ENCODE results near the gene RNASEH2A.

The RNASEH2A gene

GRCh38 chr19:12806242-12807081 lies at the start of gene RNASEH2A:
RNASEH2A (plus strand) TSS chr19:12806584; CDS start chr19:12806674, 90 bp downstream.
- peak; percentile 90 to 93 for DNase-seq

- DNase-seq: peak; percentile 29 to 48
Measured at GRCh38 chr19:12757544-12758274, 48.7 kb upstream of the RNASEH2A start.

- DNase-seq: no peak
Measured at GRCh38 chr19:12759686-12760085, 46.7 kb upstream of the RNASEH2A start.

- DNase-seq: no peak
Measured at GRCh38 chr19:12763100-12763499, 43.3 kb upstream of the RNASEH2A start.

- no peak for DNase-seq
Measured at GRCh38 chr19:12764698-12765097, 41.7 kb upstream of the RNASEH2A start.

GRCh38 chr19:12766051-12766521 lies 40.3 kb upstream of the RNASEH2A start:
- peak; percentile 71 for DNase-seq

- DNase-seq: no peak
Measured at GRCh38 chr19:12767150-12767549, 39.2 kb upstream of the RNASEH2A start.

GRCh38 chr19:12767666-12768065 lies 38.7 kb upstream of the RNASEH2A start:
- no peak for DNase-seq

GRCh38 chr19:12769689-12770088 lies 36.7 kb upstream of the RNASEH2A start:
- DNase-seq: no peak

GRCh38 chr19:12770922-12771321 lies 35.5 kb upstream of the RNASEH2A start:
- no peak for DNase-seq

GRCh38 chr19:12772323-12772722 lies 34.1 kb upstream of the RNASEH2A start:
- no peak for DNase-seq

- DNase-seq: no peak
Measured at GRCh38 chr19:12773571-12773970, 32.8 kb upstream of the RNASEH2A start.

- DNase-seq: peak; percentile 69 to 82
Measured at GRCh38 chr19:12774588-12775555, 31.5 kb upstream of the RNASEH2A start, which contains the start of gene HOOK2. HOOK2 (minus strand) TSS chr19:12775552; CDS start chr19:12775449, 103 bp downstream.

GRCh38 chr19:12777217-12778016 lies 29.0 kb upstream of the RNASEH2A start:
- DNase-seq: peak; percentile 80 to 83

- DNase-seq: peak; percentile 85 to 91
Measured at GRCh38 chr19:12778017-12778904, 28.1 kb upstream of the RNASEH2A start.

GRCh38 chr19:12778905-12779161 lies 27.6 kb upstream of the RNASEH2A start:
- no peak for DNase-seq

- DNase-seq: peak in 1 of 2 experiments; percentile 57
Measured at GRCh38 chr19:12779162-12779993, 27.0 kb upstream of the RNASEH2A start.

GRCh38 chr19:12782174-12782423 lies 24.3 kb upstream of the RNASEH2A start:
- DNase-seq: peak in 1 of 2 experiments; percentile 49

- DNase-seq: peak; percentile 82 to 86
Measured at GRCh38 chr19:12782424-12783290, 23.7 kb upstream of the RNASEH2A start.

All from NCI-H2081 (cell line).